ENCODE results near the gene SLC25A5.
"Not testable (repeated sequence)": the region's sequence is repeated elsewhere in the genome, so short reads cannot be mapped to it uniquely, and the experiment has no call there.

SLC25A5 gene

DNA sequence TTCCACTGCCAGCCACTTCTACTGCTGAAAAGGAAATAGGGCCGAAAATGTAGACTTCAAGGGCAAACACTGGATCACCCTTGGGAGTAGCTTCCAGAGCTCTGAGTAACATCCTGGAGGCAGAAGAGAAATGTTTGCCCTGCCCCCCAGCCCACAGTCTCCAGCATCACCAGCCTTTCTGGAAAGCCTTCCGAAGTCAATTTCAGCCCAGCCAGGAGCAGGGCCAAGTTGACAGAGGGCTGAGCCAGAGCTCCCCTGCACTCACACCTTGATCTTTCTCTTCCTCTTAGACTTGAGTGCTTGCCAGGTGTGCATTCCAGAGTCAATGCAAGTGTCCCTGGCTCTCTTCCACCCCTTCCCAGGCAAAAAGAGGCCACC, 35.2 kb downstream of the SLC25A5 start:
- Histone ChIP-seq H3K36me3 (ENCODE audit: insufficient read depth) (no peaks in the 10 kb centered on the region), H3K9ac (no peak overlapping the region), H3K27me3 (ENCODE audit: insufficient read depth, low read depth) (no peaks in the 10 kb centered on the region), H3K79me2 (ENCODE audit: insufficient read depth, low read depth) (no peaks in the 10 kb centered on the region), H2AFZ (ENCODE audit: low read depth) (no peak overlapping the region), H4K20me1 (ENCODE audit: insufficient read depth) (no peaks in the 10 kb centered on the region), H3K4me1 (ENCODE audit: low read depth, poor library complexity, severe bottlenecking) (no peaks in the 10 kb centered on the region), H3K27ac (no peak overlapping the region), H3K4me3 (IDR thresholded peaks at IDR 0.05; ENCODE audit: insufficient read depth, low read depth, low read length) (no peak overlapping the region), H3K4me2 (no peak overlapping the region)
- TF ChIP-seq, protein P1, sequence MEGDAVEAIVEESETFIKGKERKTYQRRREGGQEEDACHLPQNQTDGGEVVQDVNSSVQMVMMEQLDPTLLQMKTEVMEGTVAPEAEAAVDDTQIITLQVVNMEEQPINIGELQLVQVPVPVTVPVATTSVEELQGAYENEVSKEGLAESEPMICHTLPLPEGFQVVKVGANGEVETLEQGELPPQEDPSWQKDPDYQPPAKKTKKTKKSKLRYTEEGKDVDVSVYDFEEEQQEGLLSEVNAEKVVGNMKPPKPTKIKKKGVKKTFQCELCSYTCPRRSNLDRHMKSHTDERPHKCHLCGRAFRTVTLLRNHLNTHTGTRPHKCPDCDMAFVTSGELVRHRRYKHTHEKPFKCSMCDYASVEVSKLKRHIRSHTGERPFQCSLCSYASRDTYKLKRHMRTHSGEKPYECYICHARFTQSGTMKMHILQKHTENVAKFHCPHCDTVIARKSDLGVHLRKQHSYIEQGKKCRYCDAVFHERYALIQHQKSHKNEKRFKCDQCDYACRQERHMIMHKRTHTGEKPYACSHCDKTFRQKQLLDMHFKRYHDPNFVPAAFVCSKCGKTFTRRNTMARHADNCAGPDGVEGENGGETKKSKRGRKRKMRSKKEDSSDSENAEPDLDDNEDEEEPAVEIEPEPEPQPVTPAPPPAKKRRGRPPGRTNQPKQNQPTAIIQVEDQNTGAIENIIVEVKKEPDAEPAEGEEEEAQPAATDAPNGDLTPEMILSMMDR (conservative IDR thresholded peaks at IDR 0.05; ENCODE audit: low read depth, low read length), result no peak

DNA sequence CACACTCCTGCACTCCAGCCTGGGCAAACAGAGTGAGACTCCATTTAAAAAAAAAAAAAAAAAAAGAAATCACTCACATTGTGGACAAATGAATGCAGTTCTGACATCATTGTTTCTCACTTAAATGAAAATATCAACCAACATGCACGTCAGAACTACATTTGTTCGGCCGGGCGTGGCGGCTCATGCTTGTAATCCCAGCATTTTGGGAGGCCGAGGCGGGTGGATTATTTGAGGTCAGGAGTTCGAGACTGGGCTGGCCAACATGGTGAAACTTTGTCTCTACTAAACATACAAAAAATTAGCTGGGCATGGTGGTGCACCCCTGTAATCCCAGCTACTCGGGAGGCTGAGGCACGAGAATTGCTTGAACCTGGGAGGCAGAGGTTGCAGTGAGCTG, 36.9 kb downstream of the SLC25A5 start:
- H3K79me2 ChIP-seq (ENCODE audit: insufficient read depth, low read depth); H3K27ac ChIP-seq; H3K4me2 ChIP-seq; H3K9ac ChIP-seq; H4K20me1 ChIP-seq (ENCODE audit: insufficient read depth); H3K27me3 ChIP-seq (ENCODE audit: insufficient read depth, low read depth); H3K4me1 ChIP-seq (ENCODE audit: low read depth, poor library complexity, severe bottlenecking); H3K4me3 ChIP-seq (IDR thresholded peaks at IDR 0.05; ENCODE audit: insufficient read depth, low read depth, low read length); H3K36me3 ChIP-seq (ENCODE audit: insufficient read depth); H2AFZ ChIP-seq (ENCODE audit: low read depth): not testable (repeated sequence)

DNA sequence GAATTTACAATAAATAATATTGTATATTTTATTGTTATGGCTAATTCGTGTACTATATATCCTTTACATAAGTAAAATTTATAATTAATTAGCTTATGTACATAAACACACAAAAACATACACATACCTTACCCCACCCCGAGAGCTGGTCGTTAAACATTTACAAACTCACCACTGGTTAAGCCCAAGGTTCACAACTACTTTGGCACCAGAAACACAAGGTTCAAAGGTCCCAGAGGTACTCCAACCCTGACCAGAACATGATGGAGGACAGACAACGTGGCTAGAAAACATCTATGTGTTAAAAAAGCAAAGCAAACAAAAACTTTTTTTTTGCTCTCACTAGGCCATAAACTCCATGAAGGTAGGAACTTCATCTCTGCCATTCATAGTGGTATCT, 37.7 kb downstream of the SLC25A5 start:
- Histone ChIP-seq H3K36me3 (ENCODE audit: insufficient read depth) (no peaks in the 10 kb centered on the region), H3K4me3 (IDR thresholded peaks at IDR 0.05; ENCODE audit: insufficient read depth, low read depth, low read length) (no peak overlapping the region), H3K27ac (no peak overlapping the region), H4K20me1 (ENCODE audit: insufficient read depth) (no peaks in the 10 kb centered on the region), H3K4me2 (no peak overlapping the region), H2AFZ (ENCODE audit: low read depth) (no peak overlapping the region), H3K27me3 (ENCODE audit: insufficient read depth, low read depth) (no peaks in the 10 kb centered on the region), H3K9ac (no peak overlapping the region), H3K79me2 (ENCODE audit: insufficient read depth, low read depth) (no peaks in the 10 kb centered on the region), H3K4me1 (ENCODE audit: low read depth, poor library complexity, severe bottlenecking) (no peaks in the 10 kb centered on the region)
- TF ChIP-seq, protein P1 (conservative IDR thresholded peaks at IDR 0.05; ENCODE audit: low read depth, low read length), result no peak

GRCh38 chrX:119507206-119507605, 39.0 kb downstream of the SLC25A5 start:
- H3K4me2 ChIP-seq, result no peak overlapping the region
- H3K4me1 ChIP-seq (ENCODE audit: low read depth, poor library complexity, severe bottlenecking), result no peaks in the 10 kb centered on the region
- no peak overlapping the region for H3K27ac ChIP-seq
- H3K27me3 ChIP-seq (ENCODE audit: insufficient read depth, low read depth), result no peaks in the 10 kb centered on the region
- H4K20me1 ChIP-seq (ENCODE audit: insufficient read depth), result no peaks in the 10 kb centered on the region
- no peak overlapping the region for H3K4me3 ChIP-seq (IDR thresholded peaks at IDR 0.05; ENCODE audit: insufficient read depth, low read depth, low read length)
- H3K79me2 ChIP-seq (ENCODE audit: insufficient read depth, low read depth), result no peaks in the 10 kb centered on the region
- H3K36me3 ChIP-seq (ENCODE audit: insufficient read depth), result no peaks in the 10 kb centered on the region
- H2AFZ ChIP-seq (ENCODE audit: low read depth), result no peak overlapping the region
- no peak overlapping the region for H3K9ac ChIP-seq
- TF ChIP-seq, protein P1 (conservative IDR thresholded peaks at IDR 0.05; ENCODE audit: low read depth, low read length), result no peak

- TF ChIP-seq, protein P1 (conservative IDR thresholded peaks at IDR 0.05; ENCODE audit: low read depth, low read length), result no peak
- H3K4me2 ChIP-seq, result no peak overlapping the region
- no peaks in the 10 kb centered on the region for H3K36me3 ChIP-seq (ENCODE audit: insufficient read depth)
- H3K27ac ChIP-seq, result no peak overlapping the region
- H3K9ac ChIP-seq, result no peak overlapping the region
- no peaks in the 10 kb centered on the region for H4K20me1 ChIP-seq (ENCODE audit: insufficient read depth)
- no peaks in the 10 kb centered on the region for H3K79me2 ChIP-seq (ENCODE audit: insufficient read depth, low read depth)
- no peak overlapping the region for H2AFZ ChIP-seq (ENCODE audit: low read depth)
- no peak overlapping the region for H3K4me3 ChIP-seq (IDR thresholded peaks at IDR 0.05; ENCODE audit: insufficient read depth, low read depth, low read length)
- H3K27me3 ChIP-seq (ENCODE audit: insufficient read depth, low read depth), result no peaks in the 10 kb centered on the region
- peaks cover 9% of the 10 kb centered on the region for H3K4me1 ChIP-seq (ENCODE audit: low read depth, poor library complexity, severe bottlenecking)
These were observed 44.0 kb downstream of the SLC25A5 start for GRCh38 chrX:119512146-119512800.
